Activated CD4-positive, alpha-beta T cell treated with anti-CD3 and anti-CD28 coated beads for 1 hour (primary cell): ENCODE results near the gene SNX15.

ENCODE experiments used
- DNase-seq: peaks from one replicate; pipeline ENCODE4 v3.0.0-alpha.2; 2020

SNX15 gene

DNA sequence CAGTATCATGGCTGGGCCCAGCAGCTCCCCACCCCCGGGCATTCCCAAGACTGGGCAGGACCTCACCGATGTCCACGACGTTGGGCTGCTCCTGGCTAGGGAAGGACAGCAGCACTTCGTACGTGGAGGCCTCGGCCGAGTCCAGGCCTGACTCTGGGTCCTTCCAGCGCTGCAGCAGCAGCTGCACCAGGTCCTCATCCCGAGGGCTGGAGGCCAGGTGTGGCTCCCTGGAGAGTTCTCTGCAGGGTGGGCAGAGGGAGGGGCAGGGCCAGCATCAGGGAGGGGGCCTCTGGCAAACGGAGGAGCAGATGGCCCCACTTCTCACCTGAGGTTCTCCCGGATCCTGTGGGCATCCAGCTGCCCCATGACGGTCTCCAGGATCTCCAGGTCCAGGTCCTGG, 30.8 kb downstream of the SNX15 start:
- DNase-seq = no peak

DNA sequence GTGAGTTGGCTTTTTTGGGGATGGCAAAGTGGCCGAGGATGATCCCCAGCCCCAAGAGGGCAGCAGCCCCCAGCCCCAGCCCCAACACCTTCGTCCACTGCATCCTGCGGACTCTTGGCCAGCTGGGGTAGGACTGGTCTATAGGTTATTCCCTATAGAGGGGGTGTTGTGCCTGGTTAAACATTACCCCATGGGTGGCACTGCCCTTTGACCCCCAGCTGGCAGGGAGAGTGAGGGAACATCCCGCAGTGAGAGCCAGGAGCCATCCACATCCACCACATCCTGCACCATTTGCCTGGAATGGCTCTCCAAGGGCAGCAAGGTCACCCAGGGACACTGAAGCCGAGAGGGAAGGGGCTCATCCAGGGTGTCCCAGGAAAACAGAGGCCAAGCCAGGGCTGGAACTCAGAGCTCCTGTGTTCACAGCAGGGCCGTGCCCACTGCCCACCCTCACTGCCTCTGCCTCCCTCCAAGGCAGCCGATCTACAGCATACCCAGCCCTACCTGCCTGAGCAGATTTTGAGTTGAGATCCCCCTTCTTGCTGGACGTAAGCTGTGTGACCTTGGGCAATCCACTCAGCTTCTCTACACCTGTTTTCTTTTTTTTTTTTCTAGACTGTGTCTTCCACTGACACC, 31.3 kb downstream of the SNX15 start, which contains the start of gene NAALADL1:
Gene NAALADL1 (minus strand): TSS at position 135 of the 636 bp plus-strand sequence. CDS start 32 bp downstream, at position 103.
- no peak for DNase-seq

GRCh38 chr11:65059523-65059922, 32.3 kb downstream of the SNX15 start:
- no peak for DNase-seq

DNA sequence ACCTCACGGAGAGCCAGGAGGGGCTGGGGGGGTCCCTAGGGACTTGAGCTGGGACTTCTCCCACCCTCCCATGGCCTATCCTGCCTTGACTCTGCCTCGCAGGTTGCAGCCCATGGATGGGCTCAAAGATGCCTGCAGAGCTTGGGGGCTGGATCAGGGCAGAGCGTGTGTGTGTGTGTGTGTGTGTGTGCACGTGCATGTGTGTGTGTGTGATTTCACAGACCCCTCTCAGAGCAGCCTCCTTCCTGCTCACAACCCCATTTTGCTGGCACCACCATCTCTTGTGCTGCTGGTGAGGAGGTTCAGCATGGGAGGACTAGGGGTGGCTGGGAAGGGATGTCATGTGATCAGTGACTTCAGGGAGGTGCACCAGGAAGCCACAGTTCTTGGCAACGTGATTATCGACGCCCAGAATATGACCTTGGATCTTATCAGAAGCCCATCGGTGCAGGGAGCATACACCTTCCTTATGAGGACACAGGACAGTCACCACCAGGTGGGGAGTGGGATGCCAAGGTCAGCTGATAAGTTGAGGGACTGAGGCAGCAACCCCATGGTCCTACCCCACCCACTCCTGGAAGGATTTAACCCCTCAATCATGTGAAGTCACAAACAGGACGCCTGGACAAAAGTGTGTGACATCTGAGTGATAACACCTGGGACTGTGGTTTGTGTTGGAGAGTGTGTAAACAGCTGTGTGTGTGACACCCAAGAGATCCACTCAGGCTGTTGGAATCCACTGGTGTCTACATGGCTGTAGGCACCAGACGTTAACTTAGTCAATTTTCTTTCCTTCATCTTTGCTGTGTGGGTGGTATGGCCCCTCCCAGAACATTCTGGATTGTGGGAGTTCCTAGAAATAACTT, 33.0 kb downstream of the SNX15 start:
- no peak for DNase-seq

GRCh38 chr11:65060913-65061408, 33.7 kb downstream of the SNX15 start:
- no peak for DNase-seq

- no peak for DNase-seq
Observed at GRCh38 chr11:65063532-65063931, 36.3 kb downstream of the SNX15 start.

DNA sequence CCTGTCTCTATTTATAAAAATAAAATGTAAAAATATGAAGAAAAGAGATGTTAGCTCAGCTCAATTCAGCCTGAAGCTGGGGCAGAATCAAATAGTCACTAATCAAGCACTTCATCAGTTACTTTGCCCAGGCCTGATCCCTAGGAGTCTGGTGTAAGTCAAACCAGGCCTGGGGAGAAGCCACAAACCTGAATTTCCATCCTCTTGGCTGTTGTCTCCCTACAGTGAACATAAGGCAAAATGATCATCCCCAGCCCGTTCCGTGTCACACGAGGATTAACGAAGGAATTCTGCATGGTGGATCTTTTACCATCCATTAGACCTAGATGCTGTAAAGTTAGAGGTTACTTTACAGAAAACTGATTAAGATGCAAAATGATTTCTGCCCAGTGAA, 37.6 kb downstream of the SNX15 start:
- no peak for DNase-seq

- no peak for DNase-seq
Observed at GRCh38 chr11:65065851-65066250, 38.6 kb downstream of the SNX15 start.

- DNase-seq = no peak
Observed at GRCh38 chr11:65066315-65066714, 39.1 kb downstream of the SNX15 start.

DNA sequence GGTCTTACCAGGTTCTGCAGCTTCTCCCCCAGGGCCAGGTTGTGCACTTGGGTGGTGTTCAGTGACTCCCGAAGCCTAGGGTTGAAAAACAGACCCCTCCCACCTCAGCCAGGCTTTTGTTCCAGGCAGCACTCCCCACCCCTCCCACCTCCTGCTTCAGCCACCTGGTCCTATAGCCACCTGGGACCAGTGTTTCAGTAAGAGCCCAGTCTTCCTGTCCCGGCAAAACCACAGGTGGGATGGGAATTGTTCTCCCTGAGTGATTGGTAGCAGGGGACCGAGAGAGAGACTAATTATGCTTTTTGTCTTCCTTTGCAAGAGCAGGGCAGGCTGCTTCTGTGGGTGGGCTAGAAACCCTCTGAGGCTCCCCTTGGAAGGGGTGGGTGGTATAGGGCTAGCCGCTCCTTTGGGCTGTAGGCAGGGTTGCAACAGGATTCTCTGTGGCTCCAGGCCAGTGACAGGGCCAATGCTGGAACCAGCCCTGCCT, 39.6 kb downstream of the SNX15 start:
- DNase-seq = no peak

DNA sequence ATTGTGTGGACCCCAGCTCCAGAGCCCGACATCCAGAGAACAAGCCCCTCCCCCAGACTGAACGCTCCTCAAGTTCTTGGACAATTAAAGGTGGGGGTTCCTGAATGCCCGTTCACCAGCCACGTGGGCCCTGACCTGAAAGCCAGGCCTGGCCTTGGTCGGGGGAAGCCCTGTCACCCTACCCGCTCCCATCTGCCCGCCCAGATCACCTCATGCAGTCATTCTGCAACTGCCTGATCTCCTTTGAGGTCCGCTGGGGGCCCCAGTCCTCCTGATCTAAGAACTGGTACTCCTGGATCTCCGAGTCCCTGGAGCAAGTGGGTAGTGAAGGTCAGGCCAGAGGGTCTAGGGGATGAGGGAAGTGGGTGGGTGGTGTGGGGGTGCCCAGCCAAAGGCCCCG, 40.2 kb downstream of the SNX15 start:
- no peak for DNase-seq

GRCh38 chr11:65069217-65069616, 42.0 kb downstream of the SNX15 start:
- DNase-seq = no peak

GRCh38 chr11:65071907-65072630, 44.8 kb downstream of the SNX15 start:
- no peak for DNase-seq

DNA sequence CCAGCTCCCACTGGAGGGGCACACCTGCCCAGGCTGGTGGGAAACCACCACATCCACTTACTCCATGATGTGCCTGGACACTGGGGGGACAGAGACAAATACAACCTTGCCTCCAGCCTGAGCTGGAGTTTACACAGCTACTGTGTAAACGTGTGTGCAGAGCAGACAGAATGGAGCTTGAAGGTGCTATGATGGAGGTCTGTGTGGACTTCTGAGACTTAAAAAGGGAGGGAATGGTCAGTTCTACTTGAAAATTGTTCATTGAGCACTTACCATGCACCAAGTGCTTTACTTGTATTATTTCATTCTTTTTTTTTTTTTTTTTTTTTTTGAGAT, 45.4 kb downstream of the SNX15 start:
- no peak for DNase-seq

GRCh38 chr11:65077451-65077850, 50.2 kb downstream of the SNX15 start:
- DNase-seq = no peak

DNA sequence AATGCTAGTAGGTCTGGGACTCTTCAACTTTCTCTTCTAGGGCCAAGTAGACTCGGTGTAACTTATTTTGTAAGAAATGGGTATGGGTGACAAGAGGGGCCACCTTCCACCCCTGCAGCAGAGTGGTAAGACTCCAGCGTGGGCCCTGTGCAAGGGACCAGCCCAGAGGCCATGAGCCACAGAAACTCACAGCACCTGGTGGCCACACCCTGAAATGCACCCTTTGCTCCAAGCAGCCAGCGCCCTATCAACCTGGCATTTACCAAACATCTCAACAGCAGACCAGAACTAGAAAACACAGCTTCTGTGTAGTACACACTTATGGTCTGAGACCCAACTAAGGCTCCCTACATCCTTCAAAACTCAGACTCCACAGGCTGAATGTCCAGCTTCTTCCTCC, 50.9 kb downstream of the SNX15 start:
- peak; percentile 61 for DNase-seq

- no peak for DNase-seq
Observed at GRCh38 chr11:65078786-65079342, 51.6 kb downstream of the SNX15 start.

GRCh38 chr11:65083134-65083833, 56.0 kb downstream of the SNX15 start:
- no peak for DNase-seq

DNA sequence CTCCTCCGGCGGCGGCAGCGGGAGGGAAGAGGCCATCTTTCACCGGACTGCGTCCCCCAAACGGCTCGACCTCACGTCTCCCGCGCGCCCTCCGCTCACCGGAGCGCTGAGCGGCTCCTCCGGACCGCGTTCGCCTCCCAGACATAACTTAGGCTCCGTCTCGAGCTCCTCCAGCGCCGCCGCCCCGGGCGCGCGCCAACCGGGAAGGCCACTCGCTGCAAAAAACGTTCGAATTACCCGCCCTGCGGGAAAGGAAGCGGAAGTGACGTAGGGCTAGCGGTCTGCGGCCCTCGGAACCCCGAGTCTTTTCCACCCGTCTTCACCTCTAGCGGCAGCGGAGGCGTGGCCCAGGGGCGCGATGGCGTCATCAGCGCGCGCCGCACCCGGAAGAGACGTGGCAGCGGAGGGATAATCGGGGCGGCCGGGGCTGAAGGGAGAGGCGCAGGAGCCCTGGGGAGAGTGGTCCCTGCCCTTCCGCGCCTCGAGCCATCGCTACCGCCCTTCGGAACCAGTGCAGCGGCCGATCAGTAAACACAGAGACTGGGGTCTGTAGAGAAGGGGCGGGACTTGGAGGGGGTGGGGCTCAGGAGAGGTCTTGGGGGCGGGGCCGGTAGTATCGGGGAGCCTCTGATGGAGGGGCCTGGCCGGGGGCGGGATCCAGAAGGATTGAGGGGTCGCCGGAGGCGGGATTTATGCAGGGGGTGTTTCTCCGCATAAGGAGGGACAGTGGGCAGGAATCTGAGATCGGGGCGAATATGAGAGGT, 56.8 kb downstream of the SNX15 start, which contains the start of the genes CDCA5 and ZFPL1:
Gene CDCA5 (minus strand): TSS at position 207 of the 764 bp plus-strand sequence. CDS start 62 bp downstream, at position 145.
Gene ZFPL1 (plus strand): TSS at position 389 of the 764 bp plus-strand sequence. CDS start 477 bp downstream, outside the sequence.
- peak; percentile 95 for DNase-seq

- no peak for DNase-seq
Observed at GRCh38 chr11:65084598-65085375, 57.5 kb downstream of the SNX15 start.
